PC-3 (cell line): ENCODE results near the gene SLC2A4RG.

ENCODE experiments used
- CTCF ChIP-seq: fragments of 300-600 bp; sonication (generic); conservative IDR thresholded peaks from 2 replicates; pipeline ENCODE4 v1.5.1; 2017; ENCODE audit warnings: antibody characterized with exemption, low read depth, mild to moderate bottlenecking, low read length
- EZH2 ChIP-seq: fragments of 300-600 bp; sonication (generic); IDR thresholded peaks from one replicate; pipeline ENCODE4 v1.6.1; 2017; ENCODE audit warnings: antibody characterized with exemption, mild to moderate bottlenecking, low read length; ENCODE audit not compliant: unreplicated experiment

GRCh38 chr20:63701329-63702035 is 38.1 kb upstream of the SLC2A4RG start:
- TF ChIP-seq CTCF: no peak
- TF ChIP-seq EZH2: no peak
